CD4-positive, alpha-beta T cell treated with Interleukin-4 for 1 hour (primary cell): ENCODE measurements around the gene LYRM4.

Experiments used
- DNase-seq, 2 donors: peaks; one replicate each; pipeline ENCODE4 v3.0.0-alpha.2; 2020 to 2022

Gene LYRM4

DNA sequence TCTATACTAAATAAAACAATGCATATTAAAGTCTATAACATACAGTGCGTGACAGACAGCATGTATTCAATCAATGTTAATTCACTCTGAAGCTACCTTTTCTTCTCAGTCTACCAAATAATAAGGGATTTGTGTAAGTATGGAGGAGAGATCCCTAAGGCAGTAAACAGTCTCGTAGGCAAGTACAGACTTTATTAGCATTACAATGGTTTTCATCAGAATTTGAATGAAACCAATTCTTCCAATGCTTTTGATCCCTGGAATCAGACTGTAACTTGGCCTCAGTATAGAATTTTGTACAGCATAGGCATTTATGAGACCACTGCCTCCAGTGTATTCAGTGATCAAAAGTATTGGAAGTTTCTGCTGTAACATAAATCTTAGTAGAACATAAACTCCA lies 19.5 kb downstream of the LYRM4 start:
- no peak for DNase-seq

DNA sequence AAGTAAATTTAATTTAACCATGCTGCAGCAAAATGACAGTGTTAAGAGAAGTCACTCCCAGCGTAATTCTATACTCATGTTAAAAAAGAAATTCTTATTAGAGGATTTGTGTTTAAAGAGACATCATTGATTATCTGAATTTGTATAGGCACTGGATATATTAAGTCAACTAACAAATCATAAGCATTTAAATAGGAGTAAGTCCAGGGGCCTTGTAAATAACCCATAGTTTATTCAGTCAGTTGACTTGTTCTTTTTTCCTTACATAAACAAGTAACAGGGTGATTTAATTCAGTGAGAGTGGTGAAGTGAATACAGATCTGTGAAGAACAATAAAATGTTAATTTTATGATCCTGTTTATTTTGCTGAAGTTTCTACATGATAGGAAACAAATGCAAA lies 22.4 kb downstream of the LYRM4 start:
- no peak for DNase-seq

DNA sequence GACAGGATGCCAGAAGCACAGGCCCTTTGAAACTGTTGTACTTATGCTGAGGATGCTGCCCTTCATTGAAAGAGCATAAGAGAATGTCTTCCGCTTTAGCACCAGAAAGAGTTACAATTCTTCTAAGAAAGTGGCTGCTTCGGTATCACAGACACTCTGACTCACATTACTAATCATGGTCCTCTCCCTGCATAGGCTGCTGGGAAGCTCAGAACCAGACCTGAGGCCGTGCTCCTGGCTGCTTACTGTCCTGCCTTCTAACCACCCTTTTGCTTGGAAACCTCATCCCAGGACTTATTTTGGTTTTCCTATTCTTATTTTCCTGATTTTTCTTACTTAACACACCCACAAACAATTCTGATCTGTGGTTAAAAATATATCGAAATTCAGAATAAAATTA lies 22.9 kb downstream of the LYRM4 start:
- DNase-seq, result no peak

DNA sequence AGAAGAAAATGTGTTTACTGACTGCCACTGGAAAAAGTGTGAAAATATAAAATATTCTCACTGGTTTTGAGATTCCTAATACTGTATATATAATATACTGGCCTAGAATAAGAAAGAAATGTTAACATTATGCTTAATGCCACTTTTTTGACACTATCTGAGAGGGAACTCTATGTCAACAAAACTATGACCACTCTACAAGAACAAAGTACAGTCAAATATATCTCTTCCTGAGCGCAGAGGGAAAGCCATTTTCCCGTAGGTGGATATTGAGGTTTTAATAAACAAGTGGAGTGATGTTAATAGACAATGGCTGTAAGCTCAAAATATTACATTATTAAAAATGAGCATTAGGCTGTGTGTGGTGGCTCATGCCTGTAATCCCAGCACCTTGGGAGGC lies 24.9 kb downstream of the LYRM4 start:
- no peak for DNase-seq

DNA sequence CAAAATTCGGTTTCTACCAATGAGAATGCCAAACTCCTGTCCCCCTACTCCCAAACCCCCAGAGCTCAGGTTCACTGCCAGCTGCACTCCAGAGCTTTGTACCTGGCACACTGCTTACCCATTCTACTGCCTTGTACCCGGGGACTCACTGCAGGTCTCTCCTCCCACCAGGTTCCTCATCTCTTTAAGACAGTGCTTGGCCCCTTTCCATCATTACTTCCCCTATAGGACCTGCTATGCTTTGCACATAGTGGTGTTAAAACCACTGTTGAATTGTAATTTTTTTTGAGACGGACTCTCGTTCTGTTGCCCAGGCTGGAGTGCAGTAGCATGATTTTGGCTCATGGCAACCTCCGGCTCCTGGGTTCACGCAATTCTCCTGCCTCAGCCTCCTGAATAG lies 25.9 kb downstream of the LYRM4 start:
- DNase-seq, result no peak

DNA sequence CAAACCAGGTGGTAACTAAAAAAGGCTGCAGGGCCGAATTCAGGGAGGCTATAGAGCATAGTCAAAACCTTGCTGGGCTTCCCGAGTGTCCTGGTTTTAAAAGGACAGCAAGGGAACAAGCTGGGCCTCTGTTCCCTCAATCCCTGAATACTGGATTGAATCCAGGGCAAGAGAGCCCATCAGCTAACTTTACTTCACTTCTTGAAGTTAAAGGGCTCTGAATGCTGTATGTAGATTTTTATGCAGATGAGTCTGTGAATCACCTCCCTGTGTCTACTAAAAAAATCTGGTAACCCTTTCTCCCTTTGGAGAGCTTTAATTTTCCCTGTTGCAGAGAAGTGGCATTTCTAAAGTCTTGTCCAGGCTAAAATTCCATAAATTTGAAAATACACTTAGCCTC lies 29.5 kb downstream of the LYRM4 start:
- DNase-seq, result no peak

DNA sequence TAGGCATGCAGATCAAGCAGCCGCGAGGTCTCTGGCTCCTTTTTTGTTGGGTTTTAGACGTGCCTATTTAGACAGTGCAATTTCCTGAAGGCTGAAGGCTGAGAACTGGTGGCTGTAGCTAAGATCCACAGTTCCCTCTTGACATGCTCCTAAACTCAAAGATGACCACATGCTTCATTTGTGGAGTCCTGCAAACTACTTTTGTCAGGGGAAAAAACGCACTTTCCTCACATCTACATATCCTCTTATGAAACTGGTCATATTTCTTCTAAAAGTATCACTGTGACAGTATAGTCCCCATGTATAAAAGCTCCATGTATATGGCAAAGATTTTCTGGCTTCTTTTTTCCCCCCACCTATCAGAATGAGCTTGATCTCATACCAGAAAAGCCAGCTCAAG lies 30.7 kb downstream of the LYRM4 start:
- no peak for DNase-seq

DNA sequence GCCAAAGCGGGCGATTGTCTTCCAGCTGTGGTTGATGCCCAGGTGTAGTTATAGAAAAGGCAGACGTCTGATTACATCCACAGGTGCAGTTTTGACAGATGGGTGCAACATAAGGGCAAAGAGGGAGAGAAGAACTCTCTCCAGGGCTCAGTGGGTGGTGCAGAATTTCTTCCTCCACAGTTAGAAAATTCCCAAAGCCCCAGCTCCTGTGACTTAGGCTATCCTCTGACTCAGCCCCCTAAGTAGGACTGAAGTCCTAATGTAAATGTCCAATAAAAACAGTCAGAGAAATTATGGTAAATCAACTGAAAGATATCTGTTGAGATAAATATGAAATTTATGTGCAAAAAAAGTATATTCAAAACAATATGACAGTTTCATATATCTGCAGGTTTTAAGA lies 31.4 kb downstream of the LYRM4 start:
- no peak for DNase-seq

DNA sequence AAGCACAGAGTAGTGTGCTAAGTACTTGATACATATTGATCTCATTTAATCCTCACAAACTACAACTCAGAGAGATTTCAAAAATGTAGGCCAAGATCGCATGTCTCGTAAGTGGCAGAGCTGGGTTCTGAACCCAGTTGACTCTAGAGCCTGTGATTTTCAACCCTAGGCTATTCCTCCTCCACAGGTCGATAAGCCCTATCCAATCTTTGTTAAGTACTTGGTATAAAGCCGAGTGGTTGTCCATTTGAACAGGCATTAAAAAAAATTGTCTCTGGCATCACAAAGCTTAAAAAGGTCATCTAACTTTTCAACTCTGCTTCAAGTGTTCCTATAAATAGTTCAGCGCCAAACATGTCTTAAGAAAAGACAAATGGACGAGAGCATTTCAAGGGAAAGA lies 37.4 kb downstream of the LYRM4 start:
- no peak for DNase-seq

DNA sequence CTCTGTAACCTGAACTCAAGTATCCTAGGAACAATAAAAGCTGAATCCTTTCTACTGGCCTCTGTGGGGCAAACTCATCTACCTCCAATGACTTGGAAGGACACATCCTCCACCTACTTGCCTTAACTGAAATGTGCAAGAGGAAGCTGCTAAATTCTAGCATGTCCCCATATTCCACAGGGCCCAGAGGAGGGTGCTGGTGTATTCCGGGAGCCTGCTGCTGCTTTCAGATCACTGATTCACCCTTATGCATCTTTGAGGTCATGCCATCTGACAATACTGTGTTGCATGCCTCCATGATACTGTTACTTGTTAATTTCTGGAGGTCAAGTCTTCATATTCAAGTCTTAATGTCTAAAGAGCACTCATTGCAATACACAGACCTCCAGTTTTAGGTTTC lies 40.3 kb downstream of the LYRM4 start:
- no peak for DNase-seq

DNA sequence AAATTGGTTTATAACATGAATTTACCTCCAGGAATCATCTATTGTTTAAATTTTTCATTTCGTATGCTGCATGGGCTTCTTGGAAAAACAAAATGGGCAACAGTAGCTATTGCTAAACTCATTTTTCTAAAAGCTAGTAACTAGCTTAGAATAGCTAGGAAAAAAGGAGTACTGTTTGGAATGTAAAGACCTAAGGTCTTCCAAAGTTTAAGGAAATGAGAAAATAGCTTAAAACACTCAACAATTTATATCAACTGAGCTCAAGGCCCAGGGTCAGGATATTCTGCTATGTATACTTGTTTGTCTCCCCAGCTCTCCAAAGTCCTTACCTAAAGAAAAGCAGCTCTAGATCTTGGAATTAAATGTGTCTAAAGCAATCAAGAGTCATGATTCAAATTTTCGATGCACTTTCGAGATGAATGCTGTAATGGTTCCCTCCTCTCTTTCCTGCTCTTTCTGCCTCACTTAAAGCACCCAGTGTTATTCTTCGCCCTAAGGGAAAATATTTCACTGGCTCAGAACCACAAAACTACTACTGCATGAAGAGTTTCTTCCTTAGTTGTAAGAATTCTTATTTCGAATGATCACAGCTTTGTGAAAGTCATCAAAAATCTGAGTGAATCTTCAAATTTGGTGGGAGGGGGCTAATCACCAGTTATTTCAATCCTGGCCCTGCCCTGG lies 41.6 kb downstream of the LYRM4 start:
- no peak for DNase-seq

DNA sequence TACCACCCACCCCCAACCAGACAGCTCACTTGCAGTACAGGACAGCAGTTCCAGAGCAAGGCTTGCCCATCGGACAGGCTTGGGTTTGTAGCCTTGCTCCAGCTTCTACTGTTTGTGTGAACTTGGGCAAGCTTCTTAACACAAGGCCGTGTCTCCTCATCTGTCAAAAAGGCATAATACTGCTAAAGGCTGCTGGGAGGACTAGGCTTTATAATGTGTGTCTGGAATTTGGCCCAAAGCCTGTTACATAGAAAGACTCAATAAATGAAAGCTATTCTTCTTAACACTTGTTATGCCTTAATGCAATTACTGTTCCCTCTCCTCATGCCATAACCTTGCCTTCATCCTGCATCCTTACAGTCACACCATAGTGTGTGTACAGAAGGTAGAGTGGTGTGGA lies 43.4 kb downstream of the LYRM4 start:
- DNase-seq, result no peak

DNA sequence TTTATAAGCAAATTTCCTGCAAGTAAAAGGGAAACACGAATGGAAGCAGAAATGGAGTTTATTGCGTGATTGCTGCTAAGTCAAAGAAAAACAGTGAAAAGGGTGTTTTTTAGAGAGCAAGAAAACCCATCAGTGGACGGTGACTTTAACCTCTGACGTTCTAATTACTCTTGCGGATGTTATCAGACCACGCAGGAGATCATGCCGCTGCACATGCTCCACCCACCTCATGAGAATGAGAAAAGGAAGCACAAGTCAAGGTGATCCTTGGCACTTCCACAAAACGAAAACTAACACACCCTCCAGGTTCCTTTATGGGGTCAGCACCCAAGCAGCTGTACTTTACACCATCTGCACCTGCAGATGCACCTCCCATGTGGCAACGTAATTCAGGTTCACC lies 45.0 kb downstream of the LYRM4 start:
- DNase-seq, result no peak

DNA sequence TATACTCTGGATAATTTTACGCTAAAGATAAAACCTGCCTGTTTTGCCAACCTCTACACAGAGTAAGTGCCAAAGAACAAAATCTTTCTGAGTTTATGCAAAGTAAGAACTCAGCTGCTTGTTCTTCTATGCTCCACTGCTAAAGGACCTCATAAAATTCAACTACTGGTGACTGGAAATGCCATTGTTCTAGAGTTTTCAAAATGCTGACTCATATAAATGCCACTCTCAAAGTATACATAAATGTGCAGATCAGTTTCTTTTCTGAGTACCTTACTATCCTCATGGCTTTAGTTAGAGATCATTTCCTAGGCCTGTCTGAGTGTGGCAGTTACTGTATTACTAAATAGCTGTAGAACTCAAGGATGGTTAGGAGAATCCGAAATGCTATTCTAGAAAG lies 45.6 kb downstream of the LYRM4 start:
- no peak for DNase-seq

DNA sequence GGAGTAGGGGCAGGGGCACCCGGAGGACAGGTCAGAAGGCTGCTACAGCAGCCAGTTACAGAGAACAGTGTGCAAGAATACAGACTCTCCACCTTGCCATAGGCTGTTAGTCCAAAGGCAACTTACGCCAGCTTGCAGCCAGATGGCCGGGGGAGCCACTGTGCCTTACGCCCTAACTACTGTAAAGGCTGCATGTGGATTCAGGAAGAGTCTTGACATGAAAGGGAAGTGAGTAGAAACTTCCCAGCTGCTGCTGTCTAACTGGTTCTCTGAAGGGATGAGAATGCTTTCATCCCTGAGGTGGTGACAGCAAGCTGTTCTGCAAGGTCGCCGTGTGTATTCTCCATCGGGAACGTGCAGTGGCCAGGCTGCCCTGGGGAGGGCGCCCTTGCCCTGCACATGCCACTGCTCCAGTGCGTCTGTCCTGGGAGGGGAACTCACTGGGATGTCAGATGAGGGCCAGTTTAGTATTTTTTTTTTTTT lies 46.1 kb downstream of the LYRM4 start:
- no peak for DNase-seq

DNA sequence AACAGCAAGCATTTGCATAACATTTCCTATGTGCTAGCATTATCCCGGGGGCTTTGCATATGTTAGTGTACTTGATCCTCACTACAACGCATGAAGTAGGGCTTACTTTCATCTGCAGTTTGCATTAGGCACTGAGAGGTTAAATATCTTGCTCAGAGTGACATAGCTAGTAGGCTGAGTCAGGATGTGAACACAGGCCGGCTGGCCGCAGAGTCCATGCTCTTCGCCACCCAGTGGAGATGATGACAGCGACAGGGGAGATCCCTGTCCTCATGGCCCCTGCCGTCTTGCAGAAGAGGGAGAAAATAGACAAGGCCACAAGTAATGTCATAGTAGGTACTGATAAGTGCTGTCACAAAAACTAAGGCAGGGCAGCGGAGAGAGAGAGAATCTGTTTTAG lies 46.9 kb downstream of the LYRM4 start:
- no peak for DNase-seq

DNA sequence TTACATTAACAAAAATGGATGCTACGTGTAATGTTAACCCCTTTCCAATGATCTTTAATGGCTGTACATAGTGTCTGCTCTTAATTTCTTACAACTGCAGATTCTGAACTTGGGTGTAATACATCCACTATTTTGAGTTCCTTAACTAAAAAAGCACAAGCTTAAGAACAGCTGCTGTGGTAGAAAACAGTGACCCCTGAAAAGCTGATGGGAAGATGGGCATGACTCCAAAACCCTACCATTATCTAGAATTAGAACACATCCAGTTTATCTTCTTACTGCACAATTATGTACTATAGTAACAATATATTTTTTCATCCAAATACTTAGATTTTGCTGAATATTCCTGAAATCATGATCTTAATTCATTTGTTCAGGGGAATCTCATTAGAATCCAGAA lies 49.3 kb downstream of the LYRM4 start:
- no peak for DNase-seq

DNA sequence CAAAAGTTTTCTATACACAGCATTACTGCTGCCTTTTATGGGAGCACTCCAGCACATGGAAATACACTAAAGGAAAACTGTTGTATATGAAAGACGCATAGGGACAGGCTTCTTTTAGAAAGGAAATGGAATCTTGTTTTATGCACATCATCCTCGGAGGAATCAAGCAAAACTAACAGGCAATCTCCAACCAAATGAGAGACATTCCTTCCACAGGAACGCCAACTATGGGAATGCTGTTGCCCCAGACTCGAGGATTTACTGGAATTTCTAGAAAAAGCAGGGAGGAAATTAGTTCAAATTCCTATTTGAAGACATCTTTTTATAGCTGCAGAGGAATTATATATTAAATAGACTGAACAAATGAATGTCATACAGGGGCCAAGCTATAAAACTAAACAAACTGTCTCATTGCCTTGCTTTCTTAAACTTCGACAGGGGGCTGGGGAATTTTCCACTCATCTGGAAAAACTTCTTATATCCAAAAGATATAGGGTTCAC lies 52.2 kb downstream of the LYRM4 start:
- no peak for DNase-seq

DNA sequence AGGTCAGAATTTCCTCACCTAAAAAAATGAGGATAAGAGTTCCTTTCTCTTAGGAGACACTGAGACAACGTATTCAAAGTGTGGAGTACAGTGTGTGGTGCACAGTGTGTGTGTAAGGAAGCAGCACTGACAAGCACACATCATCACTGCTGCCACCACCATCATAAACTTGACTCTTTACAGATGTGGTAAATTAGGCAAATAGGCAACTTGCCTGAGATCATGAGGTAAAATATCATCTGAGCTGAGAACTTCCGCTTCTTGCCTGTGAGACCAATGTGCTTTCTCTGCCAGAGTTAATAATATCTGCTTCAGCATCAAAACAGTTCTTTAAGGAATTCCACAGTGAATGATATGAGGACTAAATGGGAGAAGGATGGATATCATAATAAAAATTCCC lies 52.7 kb downstream of the LYRM4 start:
- DNase-seq, result no peak

DNA sequence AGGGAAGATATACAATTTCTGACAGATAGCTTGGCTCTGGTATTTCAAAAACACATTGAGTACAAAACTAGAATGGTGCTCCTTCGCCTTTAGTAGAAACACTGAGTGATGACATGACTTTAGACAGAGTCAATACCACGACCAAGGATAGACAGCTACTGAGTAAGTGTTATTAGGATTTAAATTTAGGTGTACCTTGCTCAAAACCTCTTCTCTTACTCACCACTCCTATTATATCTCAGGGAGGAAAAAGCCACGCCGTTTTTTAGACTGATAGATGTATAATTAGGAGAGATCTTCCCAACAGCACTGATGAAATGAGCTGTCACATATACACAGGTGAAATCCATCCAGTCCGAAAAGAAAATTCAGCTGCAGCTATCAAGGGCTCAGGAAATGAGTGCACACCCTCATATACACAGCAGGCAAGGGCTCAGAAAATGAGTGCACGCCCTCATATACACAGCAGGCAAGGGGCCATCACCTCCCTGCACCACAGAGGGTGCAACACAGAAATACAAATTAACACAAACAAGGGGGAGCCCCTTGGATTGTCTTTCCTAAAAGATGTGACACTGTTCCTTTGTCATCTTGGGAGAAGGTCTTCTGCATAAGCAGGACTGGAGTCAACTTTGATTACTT lies 53.7 kb downstream of the LYRM4 start:
- no peak for DNase-seq

DNA sequence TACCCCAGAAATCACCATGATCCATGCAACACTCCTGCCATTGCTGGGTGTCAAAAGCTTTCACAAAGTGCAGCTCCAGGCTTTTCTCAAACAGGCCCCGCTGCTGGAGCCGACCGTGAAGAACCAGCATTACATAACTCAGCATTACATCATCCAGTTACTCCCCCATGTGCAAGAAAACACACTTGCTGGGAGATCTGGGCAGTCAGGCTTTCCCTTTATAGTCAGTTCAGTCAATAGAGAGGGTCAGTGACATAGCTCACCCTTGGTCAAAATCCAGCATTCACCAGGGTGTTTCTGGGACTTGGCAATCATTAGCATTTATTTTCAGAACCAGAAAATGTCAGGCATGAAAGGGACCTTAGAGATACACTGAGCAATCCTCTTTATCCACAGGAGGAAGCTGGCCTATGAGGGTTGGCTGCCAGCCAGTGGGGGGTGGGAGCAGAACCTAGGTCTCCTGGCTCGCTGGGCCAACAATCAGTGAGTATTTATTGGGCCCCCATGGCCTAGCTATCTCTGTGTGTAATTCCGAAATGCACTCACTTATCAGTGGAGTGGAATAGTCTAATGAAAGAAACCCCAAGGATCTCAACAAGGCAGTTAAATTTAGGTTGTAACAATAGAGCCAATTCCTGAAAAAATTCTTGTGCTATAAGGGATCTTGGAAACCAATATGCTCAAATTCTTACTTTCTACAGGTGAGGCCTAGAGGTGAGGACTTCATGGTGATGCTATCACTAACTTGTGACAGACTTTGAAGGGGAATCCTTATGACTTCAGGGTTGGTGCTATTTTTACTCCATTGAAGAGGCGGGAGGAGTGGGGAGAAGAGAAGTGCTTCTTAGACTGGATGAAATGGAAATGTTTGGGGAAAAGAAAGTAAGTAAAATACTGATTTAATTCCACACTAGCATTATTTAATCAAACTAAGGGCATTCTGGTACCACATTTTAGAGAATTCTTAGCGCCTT lies 54.6 kb downstream of the LYRM4 start:
- no peak for DNase-seq

DNA sequence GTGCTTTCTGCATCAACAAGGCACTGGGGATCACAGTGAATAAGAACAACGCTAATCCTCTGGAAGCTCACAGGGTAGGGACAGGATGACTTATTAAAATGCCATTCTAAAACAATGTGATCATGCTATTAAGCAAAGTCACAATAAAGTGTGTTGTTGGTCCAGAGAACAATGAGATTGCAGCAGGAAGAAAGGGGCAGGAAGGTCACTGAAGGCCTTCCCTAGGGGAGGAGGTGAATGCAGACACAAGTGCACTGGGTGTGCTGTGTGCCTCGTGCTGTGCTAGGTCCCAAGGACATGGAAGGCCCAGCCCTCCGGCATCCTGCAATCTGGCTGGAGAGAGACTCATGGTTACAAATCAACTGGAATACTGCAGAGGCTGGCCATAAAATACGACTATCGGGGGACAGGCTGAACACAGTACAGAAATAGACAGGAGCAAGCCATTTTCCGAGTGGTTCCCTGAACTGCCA lies 55.7 kb downstream of the LYRM4 start:
- no peak for DNase-seq

DNA sequence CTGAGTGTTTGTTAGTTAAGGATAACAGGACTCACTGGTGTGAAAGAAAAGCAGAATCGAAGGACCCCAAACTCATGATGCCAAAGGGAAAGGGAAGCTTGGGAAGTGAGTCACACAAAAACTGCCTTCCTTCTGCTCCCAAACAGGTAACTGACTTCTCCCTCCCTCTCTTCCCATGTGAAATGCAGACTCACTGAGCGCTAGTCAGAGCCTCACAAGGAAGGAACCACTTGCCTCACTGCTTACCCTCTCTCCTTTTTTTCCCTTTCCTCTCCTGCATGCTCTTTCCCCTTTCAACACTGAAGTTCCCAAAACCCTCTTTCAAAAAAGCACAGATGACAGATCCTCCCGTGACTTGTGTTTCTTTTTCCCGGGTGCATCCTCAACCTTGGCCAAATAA lies 56.4 kb downstream of the LYRM4 start:
- DNase-seq, result no peak

DNA sequence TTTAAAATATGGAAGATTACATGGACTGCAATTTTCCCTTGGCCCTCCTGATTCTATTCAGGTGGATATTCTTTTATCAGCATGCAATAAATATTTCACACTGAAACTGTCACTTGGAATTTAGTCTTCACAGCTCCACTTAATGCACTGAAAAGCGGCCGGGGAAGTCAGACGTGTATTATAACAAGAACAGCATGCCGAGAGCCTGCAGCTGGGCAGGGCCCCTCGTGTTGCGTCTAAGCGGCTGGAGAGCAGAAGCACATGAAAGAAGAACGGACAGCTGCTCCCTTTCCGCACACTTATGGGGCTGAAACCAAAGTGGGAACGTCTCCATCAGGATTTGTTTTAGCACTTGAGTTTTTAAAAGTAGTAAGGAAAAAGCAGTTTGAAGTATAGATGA lies 57.2 kb downstream of the LYRM4 start:
- no peak for DNase-seq
